Colonic mucosa (tissue), 4 donors: ENCODE measurements around the gene DMC1. TPM values are rescaled to one million over a fixed set of nuclear protein-coding genes. Genes with fewer than 3 reads are reported as not detected.
"Not testable (repeated sequence)": the region's sequence is repeated elsewhere in the genome, so short reads cannot be mapped to it uniquely, and the experiment has no call there.

Source experiments
- DNase-seq: peaks from one replicate; pipeline ENCODE4 v3.0.0-alpha.2; 2020
- H3K27ac ChIP-seq: fragments of 200-600 bp; one replicate; pipeline ENCODE4 v1.8.0; 2021
- H3K27me3 ChIP-seq: fragments of 200-600 bp; one replicate; pipeline ENCODE4 v1.8.0; 2021
- H3K36me3 ChIP-seq: fragments of 200-600 bp; one replicate; pipeline ENCODE4 v1.8.0; 2021
- H3K4me1 ChIP-seq: fragments of 200-600 bp; one replicate; pipeline ENCODE4 v1.8.0; 2021; ENCODE audit warnings: mild to moderate bottlenecking
- H3K4me3 ChIP-seq: fragments of 200-600 bp; one replicate; pipeline ENCODE4 v1.8.0; 2021
- H3K9ac ChIP-seq, 2 donors: one replicate each; pipeline ENCODE4 v1.7.0; 2013; ENCODE audit warnings: control low read depth in 2 of 2, low read depth in 2 of 2, low read length in 2 of 2
- H3K9me3 ChIP-seq: fragments of 200-600 bp; one replicate; pipeline ENCODE4 v1.8.0; 2021
- CTCF ChIP-seq: fragments of 200-600 bp; IDR thresholded peaks from one replicate; pipeline ENCODE4 v1.8.0; 2022; ENCODE audit warnings: antibody characterized with exemption, mild to moderate bottlenecking
- intact Hi-C: fragments of 100-400 bp; cut with DNase I; formaldehyde crosslinking; loops from one replicate; pipeline ENCODE4 v1.14.1; 2022
- total RNA-seq, 2 donors: library from RNA; stranded (reverse); fragmentation: NEBNext Ultra II Directional in 1 of 2; extraction: Animal tissue kit (Norgen Biotek cat#: 25700) in 1 of 2; gene quantifications; one replicate each; pipeline ENCODE4 v1.2.1, GENCODE V29; 2021
- donor health status: healthy.
- donor health status: DM: no; HTN: no; CAD: no.
- donor health status: DM: no; HTN: no; CAD: no.

The DMC1 gene
- total RNA-seq, 2 donors from 2014 or later = 2.0 to 3.0 TPM

GRCh38 chr22:38602166-38602565 is 32.2 kb upstream of the DMC1 start:
- no peak overlapping the region for H3K9ac ChIP-seq
- H3K4me1 ChIP-seq = no peaks in the 10 kb centered on the region
- H3K27ac ChIP-seq = no peak overlapping the region
- H3K9me3 ChIP-seq = no peaks in the 10 kb centered on the region
- DNase-seq = no peak
- H3K4me3 ChIP-seq = no peak overlapping the region
- no peak for TF ChIP-seq CTCF
- no peaks in the 10 kb centered on the region for H3K27me3 ChIP-seq
- no peaks in the 10 kb centered on the region for H3K36me3 ChIP-seq
- intact Hi-C loops = no loop called here

- Histone ChIP-seq H3K9ac (no peak overlapping the region), H3K27me3 (no peaks in the 10 kb centered on the region), H3K9me3 (no peaks in the 10 kb centered on the region), H3K27ac (no peak overlapping the region), H3K4me3 (no peak overlapping the region), H3K36me3 (no peaks in the 10 kb centered on the region), H3K4me1 (no peaks in the 10 kb centered on the region)
- TF ChIP-seq CTCF = no peak
- intact Hi-C loops = no loop called here
- no peak for DNase-seq
Measured at GRCh38 chr22:38601221-38601764, 31.3 kb upstream of the DMC1 start.

GRCh38 chr22:38599466-38599865 is 29.5 kb upstream of the DMC1 start:
- no peak overlapping the region for H3K4me3 ChIP-seq
- H3K9me3 ChIP-seq = no peaks in the 10 kb centered on the region
- H3K9ac ChIP-seq = no peak overlapping the region
- no peaks in the 10 kb centered on the region for H3K36me3 ChIP-seq
- DNase-seq = no peak
- no peak for TF ChIP-seq CTCF
- intact Hi-C loops = no loop called here
- no peaks in the 10 kb centered on the region for H3K4me1 ChIP-seq
- no peaks in the 10 kb centered on the region for H3K27me3 ChIP-seq
- no peak overlapping the region for H3K27ac ChIP-seq

GRCh38 chr22:38582923-38583322 is 12.9 kb upstream of the DMC1 start:
- H3K9ac ChIP-seq, H3K9me3 ChIP-seq, H3K27me3 ChIP-seq, H3K36me3 ChIP-seq, DNase-seq, H3K27ac ChIP-seq, intact Hi-C loops, H3K4me1 ChIP-seq, H3K4me3 ChIP-seq: not testable (repeated sequence)

- no peaks in the 10 kb centered on the region for H3K27me3 ChIP-seq
- no peak overlapping the region for H3K27ac ChIP-seq
- intact Hi-C loops = no loop called here
- no peak for TF ChIP-seq CTCF
- no peak overlapping the region for H3K9ac ChIP-seq
- no peak overlapping the region for H3K4me3 ChIP-seq
- H3K9me3 ChIP-seq = no peaks in the 10 kb centered on the region
- no peaks in the 10 kb centered on the region for H3K4me1 ChIP-seq
- no peak for DNase-seq
- H3K36me3 ChIP-seq = no peaks in the 10 kb centered on the region
Measured at GRCh38 chr22:38578505-38578904, 8.5 kb upstream of the DMC1 start.

GRCh38 chr22:38572065-38572464 is 2.1 kb upstream of the DMC1 start:
- intact Hi-C loops = loop anchor here (5.0 kb wide), 2 partner anchors 155 to 520 kb away; no protein-coding TSS in a partner anchor

More at GRCh38 chr22:38572065-38572464, 2.1 kb upstream of the DMC1 start:
- no peaks in the 10 kb centered on the region for H3K4me1 ChIP-seq
- H3K36me3 ChIP-seq = no peaks in the 10 kb centered on the region
- H3K27me3 ChIP-seq = no peaks in the 10 kb centered on the region
- no peak overlapping the region for H3K27ac ChIP-seq
- no peaks in the 10 kb centered on the region for H3K9me3 ChIP-seq
- H3K4me3 ChIP-seq = no peak overlapping the region
- no peak overlapping the region for H3K9ac ChIP-seq
- peak; percentile 36 for DNase-seq
- peak; percentile 30 for TF ChIP-seq CTCF
